Transverse colon (tissue), 4 donors: ENCODE results near the gene FAM180A.

ENCODE experiments used
- CTCF ChIP-seq, 5 experiments: fragments of 200-600 bp in 3 of 5; fragments of 450-650 bp in 2 of 5; sonication (generic) in 3 of 5; IDR thresholded peaks; 1 replicate in 2 of 5; 2 replicates in 3 of 5; pipeline ENCODE4 v1.5.1; 2016 to 2017; ENCODE audit warnings: antibody characterized with exemption in 5 of 5, inconsistent platforms in 3 of 5, mild to moderate bottlenecking in 2 of 5, moderate library complexity in 1 of 5
- POLR2A ChIP-seq: fragments of 450-650 bp; IDR thresholded peaks from one replicate; pipeline ENCODE4 v1.6.1; 2016; ENCODE audit warnings: antibody characterized with exemption, mild to moderate bottlenecking, moderate library complexity
- POLR2AphosphoS5 ChIP-seq, 3 donors: sonication (generic); formaldehyde crosslinking; IDR thresholded peaks; one replicate each; pipeline ENCODE4 v1.6.1; 2016; ENCODE audit warnings: antibody characterized with exemption in 3 of 3

- TF ChIP-seq POLR2A (no peak), CTCF (IDR thresholded peaks at IDR 0.05) (no peak), POLR2AphosphoS5 (IDR thresholded peaks at IDR 0.05) (no peak)
Observed at GRCh38 chr7:135687466-135687865, 61.1 kb downstream of the FAM180A start.
